SK-N-SH (cell line): Measurements from ENCODE around the gene TACR2. TPM values are rescaled to one million over a fixed set of nuclear protein-coding genes. Genes with fewer than 3 reads are reported as not detected.

Experiments used
- CTCF ChIA-PET: fragments of 300-600, 350-600 bp; formaldehyde crosslinking; extraction: SDS; loops from one replicate; lab custom pipeline; 2021; lab: Yijun Ruan, JAX
- POLR2A ChIA-PET: fragments of 350-600 bp; sonication (Branson Sonifier 250); formaldehyde crosslinking; extraction: SDS; loops from one replicate; lab custom pipeline; 2020; ENCODE audit warnings: antibody characterized with exemption, inconsistent platforms; lab: Yijun Ruan, JAX
- DNase-seq: peaks from one replicate; pipeline ENCODE4 v3.0.0; 2012
- H2AFZ ChIP-seq: fragments of 200-600 bp; sonication (generic); 2 replicates; pipeline ENCODE4 v1.8.1; 2016; ENCODE audit warnings: antibody characterized with exemption, mild to moderate bottlenecking, low read depth
- H3F3A ChIP-seq: fragments of 200-600 bp; sonication (generic); replicated peaks from 2 replicates; pipeline ENCODE3; 2016; ENCODE audit warnings: antibody characterized with exemption, mild to moderate bottlenecking; ENCODE audit not compliant: insufficient read depth
- H3K27ac ChIP-seq, 2 experiments: fragments of 200-500 bp in 1 of 2; fragments of 200-600 bp in 1 of 2; sonication (Bioruptor generic) in 1 of 2; sonication (generic), shearing (Covaris generic) in 1 of 2; 2 replicates each; pipeline versions ENCODE4 v1.5.1 to v1.6.1; 2014 to 2016; ENCODE audit warnings: low read depth in 2 of 2, inconsistent platforms in 1 of 2, low read length in 1 of 2, mild to moderate bottlenecking in 1 of 2, mixed read lengths in 1 of 2
- H3K27me3 ChIP-seq: fragments of 200-600 bp; sonication (generic), shearing (Covaris generic); 2 replicates; pipeline ENCODE4 v1.6.1; 2016; ENCODE audit warnings: mixed run types; ENCODE audit not compliant: insufficient read depth
- H3K36me3 ChIP-seq, 2 experiments: fragments of 200-500 bp in 1 of 2; fragments of 200-600 bp in 1 of 2; sonication (Bioruptor generic) in 1 of 2; sonication (generic) in 1 of 2; replicated peaks in 1 of 2; 2 replicates each; pipeline versions ENCODE3 to v1.5.1; 2014 to 2016; ENCODE audit warnings: low read length in 1 of 2, mild to moderate bottlenecking in 1 of 2; ENCODE audit not compliant: insufficient read depth in 2 of 2, control insufficient read depth in 1 of 2
- H3K4me1 ChIP-seq, 2 experiments: fragments of 200-500 bp in 1 of 2; fragments of 200-600 bp in 1 of 2; sonication (Bioruptor generic) in 1 of 2; sonication (generic), shearing (Covaris generic) in 1 of 2; 2 replicates each; pipeline versions ENCODE4 v1.5.1 to v1.6.1; 2014 to 2016; ENCODE audit warnings: low read depth in 1 of 2, low read length in 1 of 2, mixed run types in 1 of 2; ENCODE audit not compliant: insufficient read depth in 2 of 2, control insufficient read depth in 1 of 2
- H3K4me2 ChIP-seq: fragments of 200-600 bp; sonication (generic), shearing (Covaris generic); 2 replicates; pipeline ENCODE4 v1.6.1; 2017; ENCODE audit warnings: mixed run types
- H3K4me3 ChIP-seq, 2 experiments: fragments of 200-500 bp in 1 of 2; fragments of 200-600 bp in 1 of 2; sonication (Bioruptor generic) in 1 of 2; sonication (generic), shearing (Covaris generic) in 1 of 2; 2 replicates each; pipeline versions ENCODE4 v1.5.1 to v1.8.1; 2014 to 2016; ENCODE audit warnings: low read depth in 2 of 2, inconsistent platforms in 1 of 2, low read length in 1 of 2, mild to moderate bottlenecking in 1 of 2, mixed read lengths in 1 of 2, moderate library complexity in 1 of 2
- H3K79me2 ChIP-seq: fragments of 200-600 bp; sonication (generic); 2 replicates; pipeline ENCODE4 v1.8.1; 2017; ENCODE audit warnings: mild to moderate bottlenecking; ENCODE audit not compliant: insufficient read depth
- H3K9ac ChIP-seq: fragments of 200-600 bp; sonication (generic); 2 replicates; pipeline ENCODE4 v1.6.1; 2017; ENCODE audit warnings: mixed run types
- H3K9me2 ChIP-seq: fragments of 200-600 bp; sonication (generic); 2 replicates; pipeline ENCODE4 v1.6.1; 2017; ENCODE audit warnings: mixed run types
- H3K9me3 ChIP-seq: fragments of 200-600 bp; sonication (generic); 2 replicates; pipeline ENCODE4 v1.6.1; 2017; ENCODE audit warnings: mixed run types, mild to moderate bottlenecking, moderate library complexity
- H4K20me1 ChIP-seq: fragments of 200-600 bp; sonication (generic); 2 replicates; pipeline ENCODE4 v1.6.1; 2017; ENCODE audit warnings: mild to moderate bottlenecking, mixed run types; ENCODE audit not compliant: insufficient read depth
- CHD2 ChIP-seq: fragments of 150-350 bp; IDR thresholded peaks from 2 replicates; pipeline ENCODE4 v1.6.1; 2018; ENCODE audit warnings: low read length; ENCODE audit not compliant: partially characterized antibody
- EZH2phosphoT487 ChIP-seq: fragments of 200-600 bp; sonication (generic); IDR thresholded peaks from 2 replicates; pipeline ENCODE4 v1.6.1; 2017; ENCODE audit warnings: low read depth, mixed run types, mild to moderate bottlenecking, antibody characterized with exemption, moderate library complexity, borderline replicate concordance
- FOXJ3 ChIP-seq: sonication (generic); formaldehyde crosslinking; IDR thresholded peaks from 2 replicates; pipeline ENCODE4 v1.5.1; 2020; ENCODE audit warnings: mild to moderate bottlenecking, missing genetic modification reagents
- IRF3 ChIP-seq: fragments of 150-350 bp; IDR thresholded peaks from 2 replicates; pipeline ENCODE4 v1.6.1; 2016; ENCODE audit warnings: mild to moderate bottlenecking, low read depth, low read length
- MXI1 ChIP-seq: IDR thresholded peaks from 2 replicates; pipeline ENCODE4 v1.6.1; 2012; ENCODE audit warnings: mild to moderate bottlenecking, low read depth, low read length, improper control_type of control experiment
- NRF1 ChIP-seq: IDR thresholded peaks from 2 replicates; pipeline ENCODE4 v1.6.1; 2012; ENCODE audit warnings: low read depth, mild to moderate bottlenecking, low read length
- RXRA ChIP-seq: IDR thresholded peaks from 2 replicates; pipeline ENCODE4 v1.4.0; 2012; ENCODE audit warnings: low read depth, mild to moderate bottlenecking, borderline replicate concordance
- TCF12 ChIP-seq: IDR thresholded peaks from 2 replicates; pipeline ENCODE4 v1.4.0; 2012
- USF1 ChIP-seq: IDR thresholded peaks from 2 replicates; pipeline ENCODE4 v1.4.0; 2012; ENCODE audit warnings: low read depth, borderline replicate concordance
- USF2 ChIP-seq: fragments of 150-350 bp; IDR thresholded peaks from 2 replicates; pipeline ENCODE4 v1.6.1; 2017; ENCODE audit warnings: antibody characterized with exemption, low read length, low read depth, borderline replicate concordance
- YY1 ChIP-seq: IDR thresholded peaks from 2 replicates; pipeline ENCODE4 v1.4.0; 2012; ENCODE audit warnings: low read depth, mild to moderate bottlenecking
- ZBTB33 ChIP-seq: IDR thresholded peaks from 2 replicates; pipeline ENCODE4 v1.4.0; 2012; ENCODE audit warnings: low read depth, borderline replicate concordance
- WGBS: methylation state at CpG from one replicate; pipeline ENCODE4 v1.1.6; 2017; ENCODE audit warnings: low lambda C conversion rate; 5-methylcytosine and 5-hydroxymethylcytosine counted together
- polyA plus RNA-seq, 3 experiments: library from polyadenylated mRNA; depleted of rRNA; stranded (reverse); fragments of >200 nt; gene quantifications; 2 replicates each; pipeline ENCODE4 v1.2.3, GENCODE V29; 2012

Gene TACR2
- polyA plus RNA-seq, 1 of the 3 experiments (the other 2 are of a cell fraction), result 0.02 TPM

GRCh38 chr10:69387500-69387899 is 29.2 kb downstream of the TACR2 start:
- no peak overlapping the region for H3K27ac ChIP-seq
- H3K79me2 ChIP-seq, result no peaks in the 10 kb centered on the region
- no peak overlapping the region for H2AFZ ChIP-seq
- POLR2A ChIA-PET, result no interaction called here
- H3K4me1 ChIP-seq, result peaks cover 5 to 22% of the 10 kb centered on the region in 2 experiments; a peak in 3 of 4 replicates
- DNase-seq, result no peak
- H3K27me3 ChIP-seq, result no peaks in the 10 kb centered on the region
- no peak overlapping the region for H3K4me2 ChIP-seq
- TF ChIP-seq USF1 (no peak), FOXJ3 (CRISPR knock-in tag) (no peak), IRF3 (no peak), EZH2phosphoT487 (no peak), CHD2 (no peak), MXI1 (no peak), YY1 (no peak), TCF12 (no peak), USF2 (no peak), RXRA (no peak), NRF1 (no peak), ZBTB33 (no peak)
- H3K9ac ChIP-seq, result no peak overlapping the region
- no peaks in the 10 kb centered on the region for H3K9me2 ChIP-seq
- 85% methylated on average over 3 of the region's 3 CpGs for WGBS
- peaks cover 40 to 47% of the 10 kb centered on the region in 2 experiments for H3K36me3 ChIP-seq
- CTCF ChIA-PET, result interaction anchor here (7.7 kb wide), 1 partner anchor 19 kb away, joined by 55 read pairs; no protein-coding TSS in a partner anchor
- H3F3A ChIP-seq, result peaks cover 19% of the 10 kb centered on the region
- H3K9me3 ChIP-seq, result no peaks in the 10 kb centered on the region
- peaks cover 7% of the 10 kb centered on the region for H4K20me1 ChIP-seq
- no peak overlapping the region for H3K4me3 ChIP-seq
